IPS DF 4.7 (cell line): ENCODE measurements around the gene SLC4A2.

Source experiments
- DNase-seq: peaks from one replicate; pipeline ENCODE4 v3.0.0-alpha.2; 2013; ENCODE audit warnings: low spot score; ENCODE audit errors: extremely low read depth

Gene SLC4A2

GRCh38 chr7:151045262-151045661, 14.1 kb upstream of the SLC4A2 start:
- no peak for DNase-seq

- no peak for DNase-seq
These were observed 13.4 kb upstream of the SLC4A2 start for GRCh38 chr7:151045967-151046366.

- no peak for DNase-seq
These were observed 12.5 kb upstream of the SLC4A2 start for GRCh38 chr7:151046603-151047573.

- no peak for DNase-seq
These were observed 11.2 kb upstream of the SLC4A2 start, which contains the start of gene ASIC3 for GRCh38 chr7:151047976-151048815. Gene ASIC3 (plus strand): TSS chr7:151048531. CDS start chr7:151048886, 355 bp downstream.

GRCh38 chr7:151048911-151049463, 10.4 kb upstream of the SLC4A2 start:
- no peak for DNase-seq

- DNase-seq = no peak
These were observed 8.3 kb upstream of the SLC4A2 start for GRCh38 chr7:151051108-151051507.

GRCh38 chr7:151053096-151053495, 6.3 kb upstream of the SLC4A2 start:
- DNase-seq = no peak

GRCh38 chr7:151053751-151054150, 5.6 kb upstream of the SLC4A2 start:
- no peak for DNase-seq

- DNase-seq = no peak
These were observed 3.1 kb upstream of the SLC4A2 start for GRCh38 chr7:151056283-151056665.

- DNase-seq = no peak
These were observed 2.5 kb upstream of the SLC4A2 start for GRCh38 chr7:151056666-151057505.

GRCh38 chr7:151057506-151057988, 1.8 kb upstream of the SLC4A2 start, which contains the start of gene CDK5:
Gene CDK5 (minus strand): TSS chr7:151057897. CDS start chr7:151057848, 49 bp downstream.
- no peak for DNase-seq

- DNase-seq = peak; percentile 98
These were observed 1.2 kb upstream of the SLC4A2 start for GRCh38 chr7:151057989-151058780.

GRCh38 chr7:151058781-151059366, 515 bp upstream of the SLC4A2 start:
- DNase-seq = no peak

GRCh38 chr7:151060113-151060415, 675 bp downstream of the SLC4A2 start:
- DNase-seq = no peak

GRCh38 chr7:151060416-151061212, 1.2 kb downstream of the SLC4A2 start:
- no peak for DNase-seq

- DNase-seq = no peak
These were observed 2.1 kb downstream of the SLC4A2 start for GRCh38 chr7:151061213-151062110.

- DNase-seq = no peak
These were observed 2.7 kb downstream of the SLC4A2 start for GRCh38 chr7:151062111-151062398.
